RWPE1 (cell line): ENCODE measurements around the gene SLC25A21.

Source experiments
- CTCF ChIA-PET: fragments of 350-600 bp; sonication (Branson Sonifier 250); formaldehyde crosslinking; extraction: SDS; loops from one replicate; lab custom pipeline; 2021; lab: Yijun Ruan, JAX
- POLR2A ChIA-PET: fragments of 400-600 bp; formaldehyde crosslinking; extraction: SDS; loops from one replicate; lab custom pipeline; 2020; ENCODE audit warnings: antibody characterized with exemption; ENCODE audit not compliant: low non-redundant PET; lab: Yijun Ruan, JAX
- DNase-seq: peaks from one replicate; pipeline ENCODE4 v3.0.0; 2012; ENCODE audit warnings: low spot score
- H3K27ac ChIP-seq: fragments of 450-650 bp; 2 replicates; pipeline ENCODE4 v1.5.1; 2017
- CTCF ChIP-seq: fragments of 450-650 bp; conservative IDR thresholded peaks from 2 replicates; pipeline ENCODE4 v1.5.1; 2017; ENCODE audit warnings: low read depth, mild to moderate bottlenecking

The SLC25A21 gene

GRCh38 chr14:36666416-36667206, 505.8 kb downstream of the SLC25A21 start:
- no peak overlapping the region for H3K27ac ChIP-seq
- CTCF ChIA-PET, result no interaction called here
- no peak for DNase-seq
- no peak for TF ChIP-seq CTCF
- POLR2A ChIA-PET, result no interaction called here

GRCh38 chr14:36665887-36666415, 506.5 kb downstream of the SLC25A21 start:
- no peak overlapping the region for H3K27ac ChIP-seq
- no peak for TF ChIP-seq CTCF
- CTCF ChIA-PET, result no interaction called here
- DNase-seq, result no peak
- POLR2A ChIA-PET, result no interaction called here

- no peak for DNase-seq
- no peak for TF ChIP-seq CTCF
- ChIA-PET CTCF (no interaction called here), POLR2A (no interaction called here)
- no peak overlapping the region for H3K27ac ChIP-seq
Observed at GRCh38 chr14:36664322-36665193, 507.8 kb downstream of the SLC25A21 start.

GRCh38 chr14:36663404-36664321, 508.7 kb downstream of the SLC25A21 start:
- peak; percentile 38 for DNase-seq
- H3K27ac ChIP-seq, result peak overlapping the region; percentile 72; the same call in 1 of the 2 replicates
- CTCF ChIA-PET, result interaction anchor here (0.5 to 1.5 kb wide), 6 partner anchors 45 to 534 kb away, joined by 3 to 9 read pairs (median 4); no protein-coding TSS in a partner anchor

GRCh38 chr14:36662543-36663403, 509.6 kb downstream of the SLC25A21 start:
- DNase-seq, result peak; percentile 36
- CTCF ChIA-PET, result interaction anchor here (0.5 to 1.5 kb wide), 10 partner anchors 15 to 533 kb away, joined by 3 to 9 read pairs (median 3); no protein-coding TSS in a partner anchor
- no peak; the same call in 1 of the 2 replicates for TF ChIP-seq CTCF
- POLR2A ChIA-PET, result no interaction called here
- H3K27ac ChIP-seq, result peak overlapping the region; percentile 72

More at GRCh38 chr14:36663404-36664321, 508.7 kb downstream of the SLC25A21 start:
- TF ChIP-seq CTCF, result no peak
- POLR2A ChIA-PET, result no interaction called here
